ENCODE results near the gene CACNA2D1. TPM values are rescaled to one million over a fixed set of nuclear protein-coding genes. Genes with fewer than 3 reads are reported as not detected.

The CACNA2D1 gene
- total RNA-seq, 1 experiment from 2014 or later = 36.2 TPM

- Histone ChIP-seq H3K23me2 (ENCODE audit: insufficient read length, low read depth, low read length, poor library complexity, severe bottlenecking) (no peaks in the 10 kb centered on the region), H2BK15ac (ENCODE audit: low read depth, low read length) (no peak overlapping the region), H3K4me1 (ENCODE audit: insufficient read depth, low read length) (peaks cover 6% of the 10 kb centered on the region; the same call in 1 of the 2 replicates), H4K8ac (replicated peaks; ENCODE audit: insufficient read length, low read depth, low read length) (no peak overlapping the region), H2AK5ac (ENCODE audit: insufficient read length, low read length) (no peak overlapping the region), H3T11ph (ENCODE audit: low read length) (no peak overlapping the region), H3K9ac (ENCODE audit: extremely low read depth, insufficient read length, low read length) (no peak overlapping the region), H3K4ac (ENCODE audit: low read depth, low read length) (no peak overlapping the region), H3K79me2 (ENCODE audit: insufficient read depth, low read length) (no peaks in the 10 kb centered on the region), H3K4me2 (ENCODE audit: insufficient read depth, insufficient read length, low read length) (no peak overlapping the region), H3K27me3 (ENCODE audit: insufficient read depth, low read length) (no peaks in the 10 kb centered on the region), H4K5ac (ENCODE audit: insufficient read length, low read depth, low read length) (no peak overlapping the region), H4K20me1 (ENCODE audit: control insufficient read depth, insufficient read depth, insufficient read length) (no peaks in the 10 kb centered on the region), H3K18ac (ENCODE audit: insufficient read length, low read depth, low read length) (no peak overlapping the region), H2BK20ac (ENCODE audit: low read depth, low read length, poor library complexity, severe bottlenecking) (no peak overlapping the region), H2BK12ac (ENCODE audit: insufficient read length, low read depth, low read length) (no peak overlapping the region), H3K9me3 (ENCODE audit: control insufficient read depth, low read depth, low read length) (no peaks in the 10 kb centered on the region), H4K91ac (ENCODE audit: insufficient read length, low read depth, low read length) (no peak overlapping the region), H2AFZ (ENCODE audit: low read length) (no peak overlapping the region), H2BK5ac (ENCODE audit: insufficient read length, low read length) (no peak overlapping the region), H3K23ac (ENCODE audit: insufficient read length, low read depth, low read length) (no peak overlapping the region), H3K56ac (ENCODE audit: insufficient read length, low read depth, low read length) (no peak overlapping the region), H3K14ac (ENCODE audit: insufficient read depth, low read length) (no peak overlapping the region), H3K27ac (ENCODE audit: insufficient read length, low read depth, low read length) (no peak overlapping the region), H2BK120ac (ENCODE audit: low read depth, low read length, poor library complexity, severe bottlenecking) (no peak overlapping the region), H3K79me1 (ENCODE audit: insufficient read depth, low read depth, low read length, poor library complexity, severe bottlenecking) (no peaks in the 10 kb centered on the region)
- no peak for DNase-seq
- Mint-ChIP-seq H3K9me3 (peaks cover 0 to 2% of the 10 kb centered on the region in 2 experiments; a peak in 3 of 5 replicates), H3K4me1 (peaks cover 26 to 29% of the 10 kb centered on the region in 2 experiments), H3K27ac (peak overlapping the region in 1 of 3 experiments; percentile 28; a peak in 2 of 7 replicates), H3K27me3 (ENCODE audit: low read depth) (no peaks in the 10 kb centered on the region), H3K36me3 (ENCODE audit: insufficient read depth in 1 of 3, low read depth in 3 of 3) (peaks cover 0 to 8% (median 5%) of the 10 kb centered on the region in 3 experiments; a peak in 3 of 7 replicates), H3K4me3 (no peak overlapping the region)
- no CpG with 5 or more reads among the region's 4 CpGs for WGBS (ENCODE audit: extremely low coverage, insufficient read length, low lambda C conversion rate)
- TF ChIP-seq CTCF (conservative IDR thresholded peaks at IDR 0.05) = no peak
These were observed 123.9 kb downstream of the CACNA2D1 start for GRCh38 chr7:82319674-82320118.
